Prostate gland (tissue), 2 donors: ENCODE results near the gene ICOSLG. TPM values are rescaled to one million over a fixed set of nuclear protein-coding genes. Genes with fewer than 3 reads are reported as not detected.
"Not testable (repeated sequence)": the region's sequence is repeated elsewhere in the genome, so short reads cannot be mapped to it uniquely, and the experiment has no call there.

Source experiments
- DNase-seq: peaks from one replicate; pipeline ENCODE4 v3.0.0-alpha.2; 2019; ENCODE audit warnings: low spot score
- H3K27ac ChIP-seq, 2 donors: fragments of 200-600 bp; sonication (generic); 2 replicates each; pipeline ENCODE4 v1.5.1; 2017 to 2019
- H3K27me3 ChIP-seq: fragments of 200-600 bp; sonication (generic); replicated peaks from 2 replicates; pipeline ENCODE4 v1.5.1; 2019; ENCODE audit not compliant: insufficient read depth
- H3K36me3 ChIP-seq, 2 donors: fragments of 200-600 bp; sonication (generic); 1 replicate in 1 of 2; 2 replicates in 1 of 2; pipeline versions ENCODE4 v1.5.1 to v1.8.1; 2017 to 2019
- H3K4me1 ChIP-seq: fragments of 200-600 bp; sonication (generic); replicated peaks from 2 replicates; pipeline ENCODE4 v1.5.1; 2019
- H3K4me3 ChIP-seq, 2 donors: fragments of 200-600 bp; sonication (generic); 2 replicates each; pipeline ENCODE4 v1.5.1; 2017 to 2019
- H3K9me3 ChIP-seq: fragments of 200-600 bp; sonication (generic); 2 replicates; pipeline ENCODE4 v1.5.1; 2017
- POLR2A ChIP-seq: fragments of 450-650 bp; IDR thresholded peaks from one replicate; pipeline ENCODE4 v1.6.1; 2016; ENCODE audit warnings: antibody characterized with exemption, mild to moderate bottlenecking
- POLR2AphosphoS5 ChIP-seq: sonication (generic); formaldehyde crosslinking; IDR thresholded peaks from one replicate; pipeline ENCODE4 v1.6.1; 2017; ENCODE audit warnings: antibody characterized with exemption
- WGBS: methylation state at CpG from one replicate; pipeline ENCODE4 v1.1.5; 2018; 5-methylcytosine and 5-hydroxymethylcytosine counted together
- intact Hi-C: fragments of 100-400 bp; cut with DNase I; formaldehyde crosslinking; loops from one replicate; pipeline ENCODE4 v1.14.2; 2022
- total RNA-seq, 2 donors: library from RNA; depleted of rRNA; stranded (reverse); fragments of >200 nt; gene quantifications; one replicate each; pipeline ENCODE4 v1.1.0, GENCODE V29; 2016
- TF ChIP-seq, protein P1 (sequence below), 4 experiments: fragments of 200-600 bp in 2 of 4; fragments of 450-650 bp in 2 of 4; sonication (generic) in 2 of 4; IDR thresholded peaks; 1 replicate in 3 of 4; 2 replicates in 1 of 4; pipeline ENCODE4 v1.5.1; 2016 to 2019; ENCODE audit warnings: antibody characterized with exemption in 4 of 4, mild to moderate bottlenecking in 2 of 4, moderate library complexity in 2 of 4

ICOSLG gene
- total RNA-seq, 2 donors from 2014 or later: 3.4 to 3.7 TPM

DNA sequence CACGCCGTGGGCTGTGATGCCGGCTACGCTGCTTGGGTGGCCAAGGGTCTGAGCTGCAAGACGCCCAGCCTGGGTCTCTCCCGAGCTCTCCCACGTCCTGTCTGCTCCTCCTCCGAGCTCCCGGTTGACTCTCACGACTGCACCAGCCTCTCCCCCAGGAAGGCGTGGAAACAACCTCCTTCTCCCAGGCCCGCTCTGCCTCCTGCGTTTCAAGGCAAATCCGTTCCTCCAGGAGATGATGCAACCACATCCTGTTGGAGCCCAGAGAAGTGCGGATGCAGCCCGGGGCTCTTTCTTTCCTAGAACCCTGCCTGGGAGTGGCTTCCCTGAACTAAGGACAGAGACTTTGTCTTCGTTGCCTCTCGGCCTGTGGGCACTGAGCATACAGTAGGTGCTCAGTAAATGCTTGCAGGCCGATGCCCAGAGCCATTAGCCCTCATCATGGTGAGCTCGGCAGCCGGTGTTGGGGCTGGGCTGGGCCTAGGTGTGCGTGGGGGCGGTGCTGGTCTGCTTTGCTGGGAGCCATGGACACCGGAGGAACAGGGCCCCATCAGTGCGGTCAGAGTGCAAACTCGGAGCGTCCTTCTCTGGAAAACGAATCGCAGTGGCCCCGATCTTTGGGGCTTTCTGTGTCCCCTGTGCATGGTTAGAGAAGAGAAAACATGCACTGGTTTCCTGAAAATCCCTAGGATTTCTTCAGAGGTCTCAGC is 38.0 kb downstream of the ICOSLG start:
- H3K27me3 ChIP-seq, H3K27ac ChIP-seq, DNase-seq, H3K4me1 ChIP-seq, intact Hi-C loops, H3K36me3 ChIP-seq, H3K9me3 ChIP-seq, H3K4me3 ChIP-seq: not testable (repeated sequence)
- no CpG with 5 or more reads among the region's 30 CpGs for WGBS

DNA sequence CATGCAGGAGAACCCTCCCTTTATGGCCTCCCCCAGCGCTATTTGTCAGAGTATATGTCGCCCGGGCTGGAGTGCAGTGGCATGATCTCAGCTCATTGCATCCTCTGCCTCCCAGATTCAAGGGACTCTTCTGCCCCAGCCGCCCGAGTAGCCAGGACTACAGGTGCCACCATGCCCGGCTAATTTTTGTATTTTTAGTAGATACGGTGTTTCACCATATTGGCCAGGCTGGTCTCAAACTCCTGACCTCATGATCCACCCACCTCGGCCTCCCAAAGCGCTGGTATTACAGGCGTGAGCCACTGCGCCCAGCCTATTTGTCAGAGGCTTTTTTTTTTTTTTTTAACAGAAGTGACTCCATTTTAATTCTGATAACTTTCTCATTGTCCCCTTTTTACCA is 40.7 kb downstream of the ICOSLG start:
- H3K4me3 ChIP-seq, H3K36me3 ChIP-seq, H3K9me3 ChIP-seq, DNase-seq, H3K4me1 ChIP-seq, intact Hi-C loops, H3K27ac ChIP-seq, H3K27me3 ChIP-seq: not testable (repeated sequence)
- WGBS: 88% methylated on average over 11 of the region's 11 CpGs

DNA sequence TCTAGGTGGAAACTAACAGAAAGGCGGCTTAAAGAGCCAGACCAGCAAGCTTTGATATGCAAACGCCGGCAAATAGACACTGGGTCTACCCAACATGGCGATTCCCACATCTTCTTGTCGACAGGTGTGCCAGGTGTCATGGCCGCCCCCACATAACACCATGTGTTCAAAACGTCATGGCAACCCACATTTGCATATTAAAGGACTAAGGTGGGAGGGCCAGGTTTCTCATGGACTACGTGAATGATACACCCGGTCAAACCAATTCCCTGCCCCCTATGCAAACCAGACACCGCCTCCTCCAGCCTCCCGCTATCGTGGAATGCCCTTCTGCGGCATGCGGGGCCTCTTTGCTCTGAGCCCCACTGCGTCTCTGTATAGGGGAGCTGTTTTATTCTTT is 41.3 kb downstream of the ICOSLG start:
- no peak overlapping the region for H3K4me3 ChIP-seq
- WGBS: 70% methylated on average over 15 of the region's 15 CpGs
- TF ChIP-seq, protein P1, sequence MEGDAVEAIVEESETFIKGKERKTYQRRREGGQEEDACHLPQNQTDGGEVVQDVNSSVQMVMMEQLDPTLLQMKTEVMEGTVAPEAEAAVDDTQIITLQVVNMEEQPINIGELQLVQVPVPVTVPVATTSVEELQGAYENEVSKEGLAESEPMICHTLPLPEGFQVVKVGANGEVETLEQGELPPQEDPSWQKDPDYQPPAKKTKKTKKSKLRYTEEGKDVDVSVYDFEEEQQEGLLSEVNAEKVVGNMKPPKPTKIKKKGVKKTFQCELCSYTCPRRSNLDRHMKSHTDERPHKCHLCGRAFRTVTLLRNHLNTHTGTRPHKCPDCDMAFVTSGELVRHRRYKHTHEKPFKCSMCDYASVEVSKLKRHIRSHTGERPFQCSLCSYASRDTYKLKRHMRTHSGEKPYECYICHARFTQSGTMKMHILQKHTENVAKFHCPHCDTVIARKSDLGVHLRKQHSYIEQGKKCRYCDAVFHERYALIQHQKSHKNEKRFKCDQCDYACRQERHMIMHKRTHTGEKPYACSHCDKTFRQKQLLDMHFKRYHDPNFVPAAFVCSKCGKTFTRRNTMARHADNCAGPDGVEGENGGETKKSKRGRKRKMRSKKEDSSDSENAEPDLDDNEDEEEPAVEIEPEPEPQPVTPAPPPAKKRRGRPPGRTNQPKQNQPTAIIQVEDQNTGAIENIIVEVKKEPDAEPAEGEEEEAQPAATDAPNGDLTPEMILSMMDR (IDR thresholded peaks at IDR 0.05): no peak
- TF ChIP-seq POLR2A (no peak), POLR2AphosphoS5 (no peak)
- H3K27ac ChIP-seq: no peak overlapping the region
- H3K27me3 ChIP-seq: no peaks in the 10 kb centered on the region
- intact Hi-C loops: no loop called here
- no peaks in the 10 kb centered on the region for H3K9me3 ChIP-seq
- no peaks in the 10 kb centered on the region for H3K4me1 ChIP-seq
- DNase-seq: no peak
- H3K36me3 ChIP-seq: no peaks in the 10 kb centered on the region

DNA sequence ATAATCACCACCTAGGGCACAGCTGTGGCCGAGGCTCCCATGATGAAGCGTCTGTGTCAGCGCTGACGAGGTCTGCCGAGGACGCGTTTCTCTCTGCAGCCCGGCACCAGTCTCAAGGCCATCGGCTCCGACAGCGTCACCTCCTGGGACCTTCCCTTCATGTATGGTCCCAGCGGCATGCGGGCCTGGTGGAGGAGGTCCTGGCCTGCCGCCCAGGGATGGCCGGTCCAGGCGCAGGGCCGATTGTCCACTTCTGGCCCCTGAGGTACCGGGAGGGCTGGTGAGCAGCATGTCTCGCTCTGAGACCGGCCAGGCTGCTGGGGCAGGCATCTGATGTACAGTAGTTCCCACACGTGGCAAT is 43.6 kb downstream of the ICOSLG start:
- H3K36me3 ChIP-seq, H3K4me3 ChIP-seq, intact Hi-C loops, H3K27me3 ChIP-seq, DNase-seq, H3K4me1 ChIP-seq, H3K9me3 ChIP-seq, H3K27ac ChIP-seq: not testable (repeated sequence)
- WGBS: 90% methylated on average over 10 of the region's 21 CpGs

DNA sequence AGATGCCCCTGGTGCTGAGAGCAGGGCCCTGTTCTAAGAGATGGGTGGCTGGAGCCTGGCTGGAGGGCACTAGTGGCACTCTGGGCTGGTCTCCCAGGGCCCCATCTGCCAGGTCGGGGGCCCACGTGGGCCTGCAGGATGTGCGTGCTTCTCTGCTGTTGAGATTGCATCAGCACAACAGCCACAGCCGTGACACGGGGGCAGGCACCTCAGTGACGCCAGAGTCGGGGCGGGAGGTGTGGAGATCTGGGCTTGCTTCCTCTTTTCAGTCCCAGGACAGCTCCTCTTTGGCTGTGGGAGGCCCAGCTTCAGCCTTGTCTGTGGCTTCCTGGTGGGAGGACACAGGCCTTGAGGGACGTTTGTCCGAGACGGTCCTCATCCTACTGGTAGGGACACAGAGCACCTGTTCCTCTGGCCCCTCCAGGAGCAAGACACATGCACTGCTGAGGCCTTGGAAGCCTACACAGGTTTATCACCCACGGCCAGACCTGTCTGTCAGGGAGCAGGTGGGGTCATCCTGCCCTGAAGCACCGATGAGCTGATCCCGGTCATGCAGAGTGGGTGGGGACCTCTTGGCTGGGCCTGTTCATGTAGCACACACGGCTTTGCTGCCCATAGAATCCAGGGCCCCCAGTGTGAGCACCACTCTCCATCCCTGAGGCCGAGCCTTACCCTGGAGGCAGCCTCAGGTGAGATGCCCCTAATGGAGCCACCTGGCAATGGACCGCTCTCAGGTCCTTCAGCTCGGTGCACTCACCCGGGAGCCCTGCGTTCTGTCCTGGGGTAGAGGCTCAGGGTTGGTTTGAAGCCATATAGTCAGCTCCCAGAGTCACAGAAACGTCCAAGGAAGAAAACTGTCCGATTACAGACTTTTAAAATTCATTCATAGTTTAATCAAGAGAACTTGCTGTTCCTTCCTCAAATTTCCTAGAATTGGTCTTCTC is 44.3 kb downstream of the ICOSLG start:
- H3K27me3 ChIP-seq, intact Hi-C loops, DNase-seq, H3K4me1 ChIP-seq, H3K36me3 ChIP-seq, H3K4me3 ChIP-seq, H3K9me3 ChIP-seq: not testable (repeated sequence)
- 69% methylated on average over 11 of the region's 22 CpGs for WGBS
- peak overlapping the region in 1 of 2 donors; percentile 19 for H3K27ac ChIP-seq

DNA sequence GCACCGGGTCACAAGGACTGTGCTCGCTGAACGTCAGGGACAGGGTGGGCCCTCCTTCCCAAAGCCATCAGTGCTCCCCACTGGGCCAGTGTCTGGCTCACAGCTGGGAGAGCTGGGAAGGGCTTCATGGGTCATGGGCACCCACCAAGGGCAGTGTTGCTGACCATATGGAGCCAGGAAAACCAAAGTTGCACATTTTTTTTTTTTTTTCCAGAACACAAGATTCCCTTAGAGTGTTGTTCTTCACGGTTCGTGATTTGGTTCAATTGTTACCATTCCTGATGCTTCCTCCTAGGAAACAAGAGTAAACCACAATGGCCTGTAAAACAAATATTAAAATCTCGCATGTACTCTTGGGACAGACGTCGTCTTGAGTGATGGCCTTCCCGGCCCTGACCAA is 45.9 kb downstream of the ICOSLG start:
- intact Hi-C loops: not testable (repeated sequence)

DNA sequence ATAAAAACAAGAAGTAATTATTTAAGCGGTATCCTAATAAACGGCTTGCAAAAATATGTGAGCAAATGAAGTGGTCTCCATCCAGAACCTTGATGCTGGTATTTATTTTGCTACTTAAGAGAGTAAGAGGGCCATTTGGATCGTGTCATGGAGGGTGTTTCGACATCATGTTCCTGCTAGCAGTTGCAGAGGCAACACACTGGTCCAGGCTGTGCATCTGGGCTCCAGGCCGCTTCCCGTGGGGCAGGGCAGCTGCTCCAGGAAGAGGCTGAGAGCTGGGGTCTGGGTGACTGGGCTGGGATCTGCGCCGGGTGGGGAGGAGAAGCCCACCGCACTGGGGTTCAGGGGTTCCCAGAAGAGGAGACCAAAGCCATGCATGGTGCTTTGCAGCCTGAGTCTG is 46.3 kb downstream of the ICOSLG start:
- H3K4me1 ChIP-seq, intact Hi-C loops, H3K36me3 ChIP-seq, H3K9me3 ChIP-seq, H3K4me3 ChIP-seq, H3K27ac ChIP-seq, DNase-seq, H3K27me3 ChIP-seq: not testable (repeated sequence)
- no CpG with 5 or more reads among the region's 9 CpGs for WGBS

More for the DNA sequence above, 45.9 kb downstream of the ICOSLG start:
- H3K4me3 ChIP-seq, H3K4me1 ChIP-seq, H3K9me3 ChIP-seq, H3K27ac ChIP-seq, H3K27me3 ChIP-seq, DNase-seq, H3K36me3 ChIP-seq: not testable (repeated sequence)
- WGBS: 47% methylated on average over 2 of the region's 9 CpGs

DNA sequence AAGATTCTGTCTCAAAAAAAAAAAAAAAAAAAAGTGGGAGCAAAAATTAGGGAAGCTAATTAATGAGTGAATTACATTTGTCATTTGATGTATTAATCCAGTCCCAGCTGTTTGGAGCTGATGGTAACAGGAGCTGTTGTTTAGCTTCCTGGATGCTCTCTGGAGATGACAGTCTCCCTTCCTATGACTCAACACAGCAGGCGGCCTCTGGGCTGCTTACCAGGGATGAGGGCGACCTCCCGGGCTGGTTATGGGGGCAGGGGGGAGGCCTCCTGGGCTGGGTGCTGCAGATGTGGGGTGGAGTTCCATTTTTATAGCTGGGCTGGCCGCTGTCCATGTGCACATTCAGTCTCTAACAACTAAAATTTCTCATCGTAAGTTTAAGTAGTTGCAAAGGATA is 47.6 kb downstream of the ICOSLG start:
- intact Hi-C loops, H3K36me3 ChIP-seq, H3K27ac ChIP-seq, H3K9me3 ChIP-seq, DNase-seq, H3K27me3 ChIP-seq, H3K4me3 ChIP-seq, H3K4me1 ChIP-seq: not testable (repeated sequence)
- 0% methylated on average over 1 of the region's 5 CpGs for WGBS

DNA sequence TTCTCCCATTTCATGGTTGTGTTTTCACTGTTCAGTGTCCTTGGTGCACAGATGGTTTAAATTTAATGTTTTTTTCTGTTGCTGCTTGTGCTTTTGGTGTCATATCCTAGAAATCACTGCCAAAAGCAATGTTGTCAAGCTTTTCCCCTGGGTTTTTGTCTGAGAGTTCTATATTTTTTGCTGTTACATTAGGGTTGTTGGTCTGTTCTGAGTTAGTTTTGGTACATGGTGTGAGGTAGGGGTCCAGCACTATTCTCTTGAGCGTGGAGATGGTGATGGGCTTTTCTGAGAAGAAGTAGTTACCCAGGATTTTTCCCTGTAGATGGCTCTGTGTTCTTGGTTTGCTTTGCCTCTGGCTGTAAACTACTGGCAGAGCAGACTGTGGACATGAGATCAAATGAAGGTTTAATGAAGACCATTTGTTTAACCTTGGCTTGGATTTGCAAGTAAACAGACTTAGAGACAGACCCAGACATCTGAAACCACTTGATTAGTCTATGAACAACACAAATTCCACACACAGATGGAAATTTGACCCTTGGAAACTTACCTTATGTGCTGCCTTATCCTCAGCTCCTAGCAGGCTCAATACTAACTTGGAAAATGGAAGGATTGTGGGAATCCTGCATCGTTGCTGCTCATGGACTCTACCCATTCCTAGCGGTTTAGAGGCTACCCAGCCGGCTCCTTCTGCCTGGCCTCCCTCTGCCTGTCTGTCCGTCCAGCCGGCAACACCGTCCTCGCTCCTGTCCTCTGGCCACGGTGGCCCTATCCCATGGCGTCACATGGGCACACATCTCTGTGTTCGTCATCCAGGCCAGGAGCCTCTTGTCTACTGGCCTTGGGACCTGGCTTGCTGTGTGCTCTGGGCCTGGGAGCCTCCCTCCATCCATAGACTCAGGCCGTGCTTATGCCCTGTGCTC is 50.1 kb downstream of the ICOSLG start:
- intact Hi-C loops, H3K4me1 ChIP-seq, H3K36me3 ChIP-seq, H3K9me3 ChIP-seq, DNase-seq, H3K27me3 ChIP-seq, H3K4me3 ChIP-seq: not testable (repeated sequence)
- H3K27ac ChIP-seq: peak overlapping the region in 1 of 2 donors; percentile 41
- WGBS: 75% methylated on average over 7 of the region's 12 CpGs

DNA sequence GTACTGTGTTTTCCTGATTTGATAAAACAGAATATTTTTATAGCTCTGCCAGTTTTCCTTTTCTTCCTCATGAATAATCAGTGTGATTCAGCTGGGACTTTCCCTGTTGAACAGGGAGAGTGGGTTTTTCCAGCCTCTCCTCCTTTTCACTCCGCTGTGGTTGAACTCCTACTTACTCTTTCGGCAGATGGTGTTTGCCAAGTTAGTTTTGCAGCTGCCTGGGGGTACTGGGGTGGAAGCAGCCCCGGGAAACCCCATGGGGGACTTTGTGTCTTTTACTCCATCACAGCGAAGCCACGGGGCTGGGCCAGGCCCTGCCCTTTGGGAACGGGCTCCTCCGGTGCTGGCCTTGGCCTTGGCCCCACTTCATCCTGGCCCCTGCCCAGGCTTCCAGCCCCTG is 55.9 kb downstream of the ICOSLG start:
- H3K4me3 ChIP-seq, H3K36me3 ChIP-seq, H3K4me1 ChIP-seq, H3K27ac ChIP-seq, H3K27me3 ChIP-seq, H3K9me3 ChIP-seq, intact Hi-C loops, DNase-seq: not testable (repeated sequence)
- no CpG with 5 or more reads among the region's 7 CpGs for WGBS
